Pancreas (tissue), 10 donors: ENCODE measurements around the gene CARF. TPM values are rescaled to one million over a fixed set of nuclear protein-coding genes. Genes with fewer than 3 reads are reported as not detected.
"Not testable (repeated sequence)": the region's sequence is repeated elsewhere in the genome, so short reads cannot be mapped to it uniquely, and the experiment has no call there.

Experiments used
- ATAC-seq, 4 donors: fragments of 200-7000 bp; cut with Tn5 transposase; one replicate each; pipeline versions ENCODE4 v1.8.0 to v1.9.1; 2020; ENCODE audit warnings: mild to moderate bottlenecking in 4 of 4, moderate library complexity in 4 of 4
- DNase-seq, 6 donors: peaks; one replicate each; pipeline ENCODE4 v3.0.0-alpha.2; 2020
- FAIRE-seq: peaks from 2 replicates; lab custom pipeline; 2012; peaks lifted over from hg19 to GRCh38; lab: Jason Lieb, UNC
- H3K27ac ChIP-seq, 4 donors: fragments of 200-600 bp; sonication (generic); 1 replicate in 3 of 4; 2 replicates in 1 of 4; pipeline versions ENCODE4 v1.5.0 to v1.8.0; 2020
- H3K27me3 ChIP-seq, 4 donors: fragments of 200-600 bp; one replicate each; pipeline ENCODE4 v1.8.0; 2021
- H3K36me3 ChIP-seq, 3 donors: fragments of 200-600 bp; sonication (generic) in 1 of 3; one replicate each; pipeline versions ENCODE4 v1.5.0 to v1.8.0; 2020 to 2021
- H3K4me1 ChIP-seq, 3 donors: fragments of 200-600 bp; one replicate each; pipeline ENCODE4 v1.8.0; 2021
- H3K4me3 ChIP-seq, 4 donors: fragments of 200-600 bp; sonication (generic) in 2 of 4; one replicate each; pipeline versions ENCODE4 v1.5.0 to v1.8.0; 2020 to 2021
- H3K9me3 ChIP-seq, 4 donors: fragments of 200-600 bp; one replicate each; pipeline ENCODE4 v1.8.0; 2021
- WGBS, 2 donors: extraction: QIAGEN DNeasy Blood & Tissue Kit; methylation state at CpG; one replicate each; pipeline ENCODE4 v1.1.7; 2013; 5-methylcytosine and 5-hydroxymethylcytosine counted together
- intact Hi-C, 3 donors: fragments of 100-400 bp; cut with DNase I; formaldehyde crosslinking; loops; one replicate each; pipeline versions ENCODE4 v1.11.1 to v1.14.2; 2022
- polyA plus RNA-seq, 2 donors: library from polyadenylated mRNA; stranded (reverse); fragments of 200-250 nt; gene quantifications; one replicate each; pipeline ENCODE4 v1.2.3, GENCODE V29; 2013
- total RNA-seq, 6 donors: library from RNA; stranded (reverse); fragmentation: NEBNext Ultra II Directional in 4 of 6; extraction: Animal tissue kit (Norgen Biotek cat#: 25700) in 4 of 6; gene quantifications; one replicate each; pipeline versions ENCODE4 v1.2.1 to v1.2.4, GENCODE V29; 2021 to 2023
- TF ChIP-seq, protein P1 (sequence below), 4 donors: fragments of 200-600 bp; sonication (generic) in 3 of 4; IDR thresholded peaks; one replicate each; pipeline versions ENCODE4 v1.5.0 to v1.8.0; 2021; ENCODE audit warnings: antibody characterized with exemption in 4 of 4
- donor health status: healthy with polysubstance abuse.
- donor health status: DM: no; HTN: no; CAD: no; lungs with moderate emphysema.
- donor health status: DM: no; HTN: no; CAD: no.
- donor health status: control.
- donor health status: control.
- donor health status: Bipolar disorder and iron deficiency.
- donor health status: DM: yes; HTN: yes; CAD: no.
- donor health status: DM: no; HTN: no; CAD: no.
- donor health status: DM: no; HTN: no; CAD: no.
- donor health status: DM: yes; HTN: yes; CAD: no.

CARF gene
- total and polyA plus RNA-seq, 8 donors: 1.3 to 5.7 (median 4.3) TPM

DNA sequence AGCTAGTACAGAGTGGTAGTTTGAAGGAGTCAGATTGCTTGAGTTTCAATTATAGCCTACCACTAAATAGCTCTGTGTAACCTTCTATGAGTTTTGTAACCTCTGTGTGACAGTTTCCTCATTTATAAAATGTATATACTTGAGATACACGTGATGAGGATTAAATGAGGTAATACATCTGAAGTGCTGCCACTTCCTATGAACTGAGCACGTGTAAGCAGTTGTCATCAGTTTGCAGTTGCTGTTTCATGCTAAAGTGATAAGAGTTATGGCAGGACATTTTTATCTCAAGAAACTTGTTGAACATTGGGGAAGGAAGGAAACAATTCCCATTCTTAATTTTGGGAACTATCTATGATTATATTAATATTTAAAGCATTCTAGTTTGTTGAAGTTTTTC, 38.5 kb downstream of the CARF start:
- Histone ChIP-seq H3K9me3 (no peaks in the 10 kb centered on the region), H3K4me3 (no peak overlapping the region), H3K27me3 (no peaks in the 10 kb centered on the region), H3K27ac (no peak overlapping the region), H3K4me1 (no peaks in the 10 kb centered on the region), H3K36me3 (peaks cover 0 to 11% (median 0%) of the 10 kb centered on the region in 3 donors)
- DNase-seq (no peak), ATAC-seq (no peak), FAIRE-seq (no peak)
- 44 to 54% methylated on average over 2 of the region's 2 CpGs for WGBS, 2 donors
- TF ChIP-seq, protein P1, sequence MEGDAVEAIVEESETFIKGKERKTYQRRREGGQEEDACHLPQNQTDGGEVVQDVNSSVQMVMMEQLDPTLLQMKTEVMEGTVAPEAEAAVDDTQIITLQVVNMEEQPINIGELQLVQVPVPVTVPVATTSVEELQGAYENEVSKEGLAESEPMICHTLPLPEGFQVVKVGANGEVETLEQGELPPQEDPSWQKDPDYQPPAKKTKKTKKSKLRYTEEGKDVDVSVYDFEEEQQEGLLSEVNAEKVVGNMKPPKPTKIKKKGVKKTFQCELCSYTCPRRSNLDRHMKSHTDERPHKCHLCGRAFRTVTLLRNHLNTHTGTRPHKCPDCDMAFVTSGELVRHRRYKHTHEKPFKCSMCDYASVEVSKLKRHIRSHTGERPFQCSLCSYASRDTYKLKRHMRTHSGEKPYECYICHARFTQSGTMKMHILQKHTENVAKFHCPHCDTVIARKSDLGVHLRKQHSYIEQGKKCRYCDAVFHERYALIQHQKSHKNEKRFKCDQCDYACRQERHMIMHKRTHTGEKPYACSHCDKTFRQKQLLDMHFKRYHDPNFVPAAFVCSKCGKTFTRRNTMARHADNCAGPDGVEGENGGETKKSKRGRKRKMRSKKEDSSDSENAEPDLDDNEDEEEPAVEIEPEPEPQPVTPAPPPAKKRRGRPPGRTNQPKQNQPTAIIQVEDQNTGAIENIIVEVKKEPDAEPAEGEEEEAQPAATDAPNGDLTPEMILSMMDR (IDR thresholded peaks at IDR 0.05): no peak
- intact Hi-C loops: no loop called here

DNA sequence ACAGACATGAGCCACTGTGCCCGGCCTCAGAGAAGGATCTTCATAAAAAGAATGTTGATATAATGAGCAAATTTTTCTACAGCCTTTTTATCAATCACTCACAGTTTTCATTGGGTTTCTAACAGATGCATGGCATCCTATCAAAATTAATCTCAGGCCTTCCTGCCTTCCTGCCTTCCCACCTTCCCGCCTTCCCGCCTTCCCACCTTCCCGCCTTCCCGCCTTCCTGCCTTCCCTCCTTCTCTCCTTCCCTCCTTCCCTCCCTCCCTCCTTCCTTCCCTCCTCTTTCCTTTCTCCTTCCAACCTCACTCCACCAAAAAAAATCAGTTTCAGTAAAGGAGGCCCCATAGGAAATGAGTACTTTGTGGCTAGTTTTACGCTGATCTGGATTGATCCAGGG, 48.4 kb downstream of the CARF start:
- H3K27me3 ChIP-seq: no peaks in the 10 kb centered on the region
- no peak overlapping the region for H3K27ac ChIP-seq
- TF ChIP-seq, protein P1 (IDR thresholded peaks at IDR 0.05): no peak
- no peaks in the 10 kb centered on the region for H3K4me1 ChIP-seq
- no peak for DNase-seq
- H3K4me3 ChIP-seq: no peak overlapping the region
- H3K9me3 ChIP-seq: no peaks in the 10 kb centered on the region
- no peaks in the 10 kb centered on the region for H3K36me3 ChIP-seq
- no peak for ATAC-seq
- no peak for FAIRE-seq
- intact Hi-C loops: no loop called here
- WGBS, 2 donors: 95 to 97% methylated on average over 6 of the region's 6 CpGs

DNA sequence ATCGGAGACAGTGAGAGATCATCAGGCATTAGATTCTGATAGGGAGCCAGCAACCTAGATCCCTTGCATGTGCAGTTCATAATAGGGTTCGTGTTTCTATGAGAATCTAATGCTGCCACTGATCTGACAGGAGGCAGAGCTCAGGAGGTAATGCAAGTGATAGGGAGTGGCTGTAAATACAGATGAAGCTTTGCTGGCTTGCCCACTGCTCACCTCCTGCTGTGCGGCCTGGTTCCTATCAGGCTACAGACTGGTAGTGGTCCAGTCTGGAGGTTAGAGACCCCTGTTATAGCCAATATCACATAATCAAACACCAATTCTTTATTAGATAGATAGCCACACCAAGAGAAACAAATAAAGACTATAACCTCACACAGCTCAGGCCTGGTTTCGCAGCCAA, 51.6 kb downstream of the CARF start:
- Histone ChIP-seq H3K27ac (no peak overlapping the region), H3K4me1 (no peaks in the 10 kb centered on the region), H3K9me3 (no peaks in the 10 kb centered on the region), H3K27me3 (no peaks in the 10 kb centered on the region), H3K36me3 (no peaks in the 10 kb centered on the region), H3K4me3 (no peak overlapping the region)
- DNase-seq (no peak), FAIRE-seq (no peak), ATAC-seq (no peak)
- WGBS, 2 donors: 96 to 98% methylated on average over 4 of the region's 4 CpGs
- TF ChIP-seq, protein P1 (IDR thresholded peaks at IDR 0.05): no peak
- intact Hi-C loops: no loop called here

DNA sequence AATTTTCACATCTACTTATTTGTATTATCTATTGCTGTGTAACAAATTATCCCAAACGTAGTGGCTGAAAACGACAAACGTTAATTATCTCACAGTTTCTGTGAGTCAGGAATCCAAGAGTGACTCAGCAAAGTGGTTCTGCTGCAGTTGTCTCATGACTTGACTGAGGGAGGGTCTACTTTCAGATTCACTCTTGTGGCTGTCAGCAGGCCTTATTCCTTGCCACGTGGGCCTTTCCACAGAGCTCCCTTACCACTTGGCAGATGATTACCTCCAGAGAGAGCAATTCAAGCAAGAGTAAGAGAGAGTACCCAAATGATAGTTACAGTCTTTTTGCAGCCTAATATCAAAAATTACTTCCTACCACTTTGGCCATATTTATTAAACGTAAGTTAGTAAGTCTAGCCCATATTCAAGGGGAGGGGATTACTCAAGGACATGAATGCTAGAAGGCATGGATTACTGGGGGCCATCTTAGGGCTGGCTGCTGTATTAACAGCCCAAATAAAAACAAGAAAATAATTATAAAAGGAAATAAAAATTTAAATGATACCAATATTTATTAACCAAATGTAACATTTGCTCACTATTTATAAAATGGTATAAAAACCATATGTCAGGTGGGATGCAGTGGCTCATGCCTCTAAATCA, 53.9 kb downstream of the CARF start:
- intact Hi-C loops: no loop called here
- no peak overlapping the region for H3K4me3 ChIP-seq
- H3K36me3 ChIP-seq: no peaks in the 10 kb centered on the region
- no peaks in the 10 kb centered on the region for H3K27me3 ChIP-seq
- 69 to 79% methylated on average over 5 of the region's 5 CpGs for WGBS, 2 donors
- H3K9me3 ChIP-seq: no peaks in the 10 kb centered on the region
- no peak for ATAC-seq
- no peak overlapping the region for H3K27ac ChIP-seq
- no peak for DNase-seq
- H3K4me1 ChIP-seq: no peaks in the 10 kb centered on the region
- FAIRE-seq: no peak
- TF ChIP-seq, protein P1 (IDR thresholded peaks at IDR 0.05): no peak

DNA sequence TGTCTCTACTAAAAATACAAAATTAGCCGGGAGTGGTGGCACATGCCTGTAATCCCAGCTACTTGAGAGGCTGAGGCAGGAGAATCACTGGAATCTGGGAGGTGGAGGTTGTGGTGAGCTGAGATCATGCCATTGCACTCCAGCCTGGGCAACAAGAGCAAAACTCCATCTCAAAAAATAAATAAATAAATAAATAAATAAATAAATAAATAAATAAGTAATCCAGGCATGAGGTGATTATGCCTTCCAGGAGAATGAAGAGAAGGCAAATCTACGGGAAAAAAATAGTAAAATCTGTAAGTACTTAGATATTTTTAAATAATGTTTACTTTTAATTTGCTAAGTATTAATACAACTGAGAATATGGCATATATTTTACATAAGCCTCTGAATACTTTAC, 57.3 kb downstream of the CARF start:
- intact Hi-C loops, H3K4me3 ChIP-seq, FAIRE-seq, H3K27me3 ChIP-seq, H3K4me1 ChIP-seq, H3K9me3 ChIP-seq, H3K27ac ChIP-seq, ATAC-seq, DNase-seq, H3K36me3 ChIP-seq: not testable (repeated sequence)
- 46 to 50% methylated on average over 2 of the region's 2 CpGs for WGBS, 2 donors
